Adrenal gland (tissue), 5 donors: ENCODE results near the gene SRSF11.

Experiments
- POLR2A ChIP-seq, 2 donors: fragments of 450-650 bp; IDR thresholded peaks; one replicate each; pipeline ENCODE4 v1.6.1; 2017; ENCODE audit warnings: antibody characterized with exemption in 2 of 2, mild to moderate bottlenecking in 2 of 2, moderate library complexity in 1 of 2
- TF ChIP-seq, protein P1 (sequence below), 6 experiments: fragments of 450-650 bp in 4 of 6; fragments of 200-600 bp in 2 of 6; sonication (generic) in 1 of 6; IDR thresholded peaks; 1 replicate in 5 of 6; 2 replicates in 1 of 6; pipeline versions ENCODE4 v1.5.1 to v1.8.0; 2016 to 2021; ENCODE audit warnings: antibody characterized with exemption in 6 of 6, mild to moderate bottlenecking in 2 of 6, moderate library complexity in 1 of 6
- donor health status: DM: no; HTN: no; CAD: no.

- TF ChIP-seq, protein P1, sequence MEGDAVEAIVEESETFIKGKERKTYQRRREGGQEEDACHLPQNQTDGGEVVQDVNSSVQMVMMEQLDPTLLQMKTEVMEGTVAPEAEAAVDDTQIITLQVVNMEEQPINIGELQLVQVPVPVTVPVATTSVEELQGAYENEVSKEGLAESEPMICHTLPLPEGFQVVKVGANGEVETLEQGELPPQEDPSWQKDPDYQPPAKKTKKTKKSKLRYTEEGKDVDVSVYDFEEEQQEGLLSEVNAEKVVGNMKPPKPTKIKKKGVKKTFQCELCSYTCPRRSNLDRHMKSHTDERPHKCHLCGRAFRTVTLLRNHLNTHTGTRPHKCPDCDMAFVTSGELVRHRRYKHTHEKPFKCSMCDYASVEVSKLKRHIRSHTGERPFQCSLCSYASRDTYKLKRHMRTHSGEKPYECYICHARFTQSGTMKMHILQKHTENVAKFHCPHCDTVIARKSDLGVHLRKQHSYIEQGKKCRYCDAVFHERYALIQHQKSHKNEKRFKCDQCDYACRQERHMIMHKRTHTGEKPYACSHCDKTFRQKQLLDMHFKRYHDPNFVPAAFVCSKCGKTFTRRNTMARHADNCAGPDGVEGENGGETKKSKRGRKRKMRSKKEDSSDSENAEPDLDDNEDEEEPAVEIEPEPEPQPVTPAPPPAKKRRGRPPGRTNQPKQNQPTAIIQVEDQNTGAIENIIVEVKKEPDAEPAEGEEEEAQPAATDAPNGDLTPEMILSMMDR (IDR thresholded peaks at IDR 0.05) = no peak
- TF ChIP-seq POLR2A (IDR thresholded peaks at IDR 0.05) = no peak
Measured at GRCh38 chr1:70247768-70248167, 26.6 kb downstream of the SRSF11 start.
